Muscle of back (tissue), 11 donors: Measurements from ENCODE around the gene LRP1B. TPM values are rescaled to one million over a fixed set of nuclear protein-coding genes. Genes with fewer than 3 reads are reported as not detected.

Source experiments
- DNase-seq, 3 donors: peaks; one replicate each; pipeline versions ENCODE4 v3.0.0 to v3.0.0-alpha.2; 2013
- polyA plus RNA-seq, 10 donors: library from polyadenylated mRNA; unstranded; fragments of 120-200 nt; gene quantifications; one replicate each; pipeline ENCODE4 v1.2.1, GENCODE V29; 2013; ENCODE audit not compliant: insufficient read length in 10 of 10

The LRP1B gene
- polyA plus RNA-seq, 10 donors: 0.94 to 2.8 (median 1.9) TPM

DNA sequence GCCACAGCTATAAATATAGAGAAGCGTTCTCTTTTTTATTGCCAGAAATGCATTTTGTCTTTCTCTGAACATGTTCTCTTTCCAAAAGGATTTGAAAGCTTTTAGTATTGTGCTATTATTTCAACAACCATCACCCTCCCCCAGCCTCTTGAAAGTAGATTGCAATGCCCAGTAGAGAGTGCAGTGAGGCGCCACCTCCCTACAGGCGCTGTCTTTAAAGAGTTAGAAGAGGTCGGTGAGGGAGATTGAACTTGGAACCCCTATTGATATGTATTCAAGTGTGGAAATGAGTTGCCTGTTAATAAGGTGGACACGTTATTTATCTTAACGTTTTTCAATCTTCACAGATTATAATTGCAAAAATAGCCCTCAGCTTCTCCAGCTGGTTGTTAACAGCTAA, 360.3 kb downstream of the LRP1B start:
- DNase-seq: no peak

DNA sequence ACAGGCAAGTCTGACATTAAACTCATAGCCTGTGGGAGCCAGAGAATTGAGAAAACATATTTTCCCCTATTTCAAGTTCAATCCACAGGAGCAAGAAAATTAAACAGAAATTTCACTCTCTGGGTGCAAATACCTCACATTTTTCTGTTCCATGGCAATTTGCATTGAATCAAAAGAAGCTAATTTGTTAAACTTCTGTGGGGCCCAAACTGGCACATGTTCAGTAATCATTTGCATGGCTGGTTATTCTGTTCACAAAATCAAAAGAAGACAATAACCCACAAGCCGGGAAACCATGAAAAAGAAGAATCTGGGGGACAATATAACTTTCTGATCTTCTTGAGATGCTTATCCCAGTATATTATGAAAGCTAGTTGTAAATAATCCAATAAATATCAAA, 363.1 kb downstream of the LRP1B start:
- no peak for DNase-seq

DNA sequence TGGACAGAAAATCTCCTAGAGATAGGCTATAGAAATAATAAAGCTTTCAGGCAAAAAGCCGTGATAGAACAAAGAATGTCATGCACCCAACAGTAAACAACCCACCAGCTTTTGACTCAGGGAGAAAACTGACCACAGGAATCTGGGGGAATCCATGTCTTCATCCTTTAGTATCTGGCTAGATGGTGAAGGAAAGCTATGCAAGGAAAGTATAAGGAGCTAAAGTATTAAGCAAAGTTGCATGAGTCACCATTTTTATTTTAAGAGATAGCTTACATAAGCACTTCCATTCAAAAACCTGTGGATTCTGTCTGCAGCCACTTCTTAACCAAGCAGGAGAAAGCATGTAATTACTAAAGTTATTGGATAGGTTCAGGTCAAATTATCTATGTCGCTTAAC, 363.8 kb downstream of the LRP1B start:
- DNase-seq: peak in 1 of 3 donors; percentile 18

DNA sequence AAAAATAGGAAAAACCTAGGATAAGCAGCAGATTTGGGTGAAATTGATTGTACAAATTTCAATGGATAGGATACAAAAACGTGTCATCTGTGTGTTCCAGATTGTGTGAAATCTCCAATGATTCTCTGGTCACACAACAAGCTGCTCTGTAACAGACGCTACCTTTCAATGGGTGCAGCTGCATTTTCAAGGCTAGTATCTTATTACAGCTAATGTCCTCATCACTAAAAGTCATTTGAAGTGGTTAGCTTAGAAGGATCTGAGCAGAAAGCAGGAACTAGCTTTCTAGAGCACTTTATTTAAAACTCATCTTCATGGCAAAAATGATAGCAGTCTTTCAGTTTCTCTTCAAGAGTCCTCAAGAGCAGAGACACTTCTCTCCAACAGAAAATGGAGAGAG, 364.6 kb downstream of the LRP1B start:
- no peak for DNase-seq

DNA sequence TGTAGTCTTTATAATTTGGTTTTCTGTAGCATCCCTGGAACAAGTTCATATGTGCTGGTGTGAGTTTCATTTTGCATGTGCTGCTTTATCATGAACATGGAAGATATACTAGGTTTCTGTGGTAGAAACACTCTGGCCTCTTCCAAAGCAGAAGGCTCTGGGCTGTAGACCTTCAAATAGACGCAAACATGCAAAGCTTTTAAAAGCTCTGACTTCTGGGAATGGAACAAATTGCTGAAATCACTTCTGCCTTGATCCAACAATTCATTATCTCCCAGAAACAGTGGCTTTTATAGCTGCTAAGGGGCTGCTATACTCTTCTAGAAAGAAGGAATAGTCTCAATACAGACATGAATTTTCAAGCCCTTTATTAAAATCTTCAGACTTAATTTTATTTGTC, 382.2 kb downstream of the LRP1B start:
- DNase-seq: no peak

DNA sequence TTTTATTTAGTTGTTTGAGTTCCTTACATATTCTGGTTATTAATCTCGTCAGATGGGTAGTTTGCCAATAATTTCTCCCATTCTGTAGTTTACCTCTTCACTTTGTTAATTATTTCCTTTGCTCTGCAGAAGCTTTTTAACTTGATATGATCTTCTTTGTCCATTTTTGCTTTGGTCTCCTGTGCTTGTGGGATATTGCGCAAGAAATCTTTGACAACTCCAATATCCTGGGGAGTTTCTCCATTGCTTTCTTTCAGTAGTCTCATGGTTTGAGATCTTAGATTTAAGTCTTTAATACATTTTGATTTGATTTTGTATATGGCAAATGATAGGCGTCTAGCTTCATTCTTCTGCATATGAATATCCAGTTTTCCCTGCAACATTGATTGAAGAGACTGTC, 389.2 kb downstream of the LRP1B start:
- DNase-seq: no peak

DNA sequence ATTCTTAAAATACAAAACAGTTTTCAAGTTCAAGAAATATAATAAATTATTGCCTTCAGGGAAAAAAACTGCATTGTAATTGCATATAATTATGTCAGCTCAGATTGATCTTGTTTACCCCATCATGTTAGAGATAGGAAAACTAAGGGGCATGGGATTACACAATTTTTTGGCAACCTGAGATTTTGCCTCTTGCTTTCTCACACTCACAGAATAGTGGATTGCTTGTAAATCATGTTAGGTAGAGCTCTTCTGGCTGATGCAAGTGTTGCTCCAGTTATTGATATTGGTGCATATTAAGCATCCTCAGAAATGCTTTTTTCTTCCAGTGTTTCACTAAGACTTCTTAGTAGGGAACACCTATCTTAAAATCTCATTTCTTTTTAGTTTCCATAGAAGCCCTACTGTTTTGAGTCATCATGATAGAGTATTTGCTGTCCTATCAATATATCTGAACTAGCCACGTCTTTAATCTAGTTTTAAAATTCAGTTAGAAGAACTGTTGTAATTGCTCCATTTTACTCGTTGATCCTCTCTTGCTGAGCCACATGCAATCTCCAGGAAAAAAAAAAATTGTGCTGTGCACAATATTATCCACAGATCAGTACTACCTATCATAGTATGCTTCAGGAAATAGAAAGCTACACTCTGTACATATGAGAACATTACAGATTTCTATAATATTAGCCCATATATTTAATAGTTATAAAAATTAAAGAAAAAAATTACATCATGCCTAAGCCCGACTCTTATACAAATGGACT, 393.1 kb downstream of the LRP1B start:
- DNase-seq: no peak

DNA sequence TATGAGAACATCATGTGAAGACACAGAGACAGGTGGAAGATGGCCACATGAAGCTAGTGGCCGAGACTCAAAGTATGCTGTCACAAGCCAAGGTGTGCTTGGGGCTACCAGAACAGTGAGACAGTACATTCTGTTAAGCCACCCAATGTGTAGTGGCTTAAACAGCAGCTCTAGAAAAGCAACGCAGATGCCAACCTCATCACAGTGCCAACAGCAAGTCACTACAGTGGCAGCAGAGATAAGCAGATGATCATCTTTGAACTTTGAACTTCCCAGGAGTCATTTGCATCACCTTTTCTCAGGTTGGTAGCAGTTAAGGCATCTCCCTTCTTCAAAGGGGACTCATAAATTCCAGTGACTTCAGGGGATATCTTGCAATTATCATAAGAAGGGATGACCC, 394.4 kb downstream of the LRP1B start:
- DNase-seq: no peak

DNA sequence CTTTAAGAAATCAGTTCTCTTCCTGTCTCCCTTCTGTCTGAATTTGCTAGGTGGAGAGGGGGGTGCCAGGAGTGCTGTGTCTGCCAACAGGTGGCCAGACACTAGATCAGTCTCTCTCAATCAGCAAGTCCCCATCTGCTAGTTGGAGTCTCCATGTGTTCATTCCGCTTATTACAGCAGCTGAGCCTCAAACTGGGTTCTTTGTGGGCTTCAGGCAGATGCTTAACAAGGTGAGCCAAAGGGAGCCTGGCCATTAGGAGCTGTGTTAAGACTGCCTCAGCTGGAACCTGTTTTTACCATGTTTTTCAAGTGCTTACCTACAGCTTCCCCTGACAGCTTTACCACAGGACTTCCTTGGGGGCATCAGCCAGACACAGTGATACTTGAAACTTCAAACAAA, 401.9 kb downstream of the LRP1B start:
- peak in 1 of 3 donors; percentile 3 for DNase-seq

DNA sequence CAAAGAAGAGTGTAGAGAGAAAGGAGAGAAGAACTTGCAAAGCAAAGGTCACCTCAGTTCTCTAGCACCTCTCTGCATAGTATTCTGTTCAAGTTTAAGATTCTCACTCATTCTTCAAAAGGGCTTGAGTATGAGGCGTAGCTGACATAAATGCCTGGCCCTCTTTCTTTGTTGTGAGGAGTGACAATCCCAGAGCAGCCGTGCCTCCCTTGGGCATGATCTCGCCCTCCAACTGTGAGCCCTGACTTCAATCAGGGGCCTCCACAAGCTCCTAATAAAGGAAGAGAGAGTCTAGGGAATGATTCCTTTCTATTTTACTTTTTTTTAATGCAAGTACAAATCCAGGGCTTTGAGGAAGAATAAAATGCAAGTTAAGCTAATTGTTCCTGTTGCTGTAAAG, 402.7 kb downstream of the LRP1B start:
- no peak for DNase-seq

DNA sequence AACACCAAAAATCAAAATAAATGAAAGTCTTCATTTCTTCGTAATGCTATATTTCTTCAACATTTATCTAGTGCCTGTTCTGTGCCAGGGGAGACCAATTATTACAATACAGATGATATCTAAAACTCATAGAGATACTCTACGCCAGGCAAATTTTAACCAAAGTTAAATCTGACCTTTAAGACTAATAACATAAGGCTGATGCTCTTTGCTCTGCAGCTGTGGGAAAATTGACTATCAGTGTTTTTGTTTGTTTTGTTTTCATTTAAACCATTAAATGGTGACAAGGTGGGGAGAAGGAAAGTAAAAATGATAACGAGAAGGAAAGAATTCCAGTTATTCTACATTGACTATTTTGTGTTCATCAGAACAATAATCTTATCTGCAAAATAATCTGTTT, 406.4 kb downstream of the LRP1B start:
- no peak for DNase-seq

DNA sequence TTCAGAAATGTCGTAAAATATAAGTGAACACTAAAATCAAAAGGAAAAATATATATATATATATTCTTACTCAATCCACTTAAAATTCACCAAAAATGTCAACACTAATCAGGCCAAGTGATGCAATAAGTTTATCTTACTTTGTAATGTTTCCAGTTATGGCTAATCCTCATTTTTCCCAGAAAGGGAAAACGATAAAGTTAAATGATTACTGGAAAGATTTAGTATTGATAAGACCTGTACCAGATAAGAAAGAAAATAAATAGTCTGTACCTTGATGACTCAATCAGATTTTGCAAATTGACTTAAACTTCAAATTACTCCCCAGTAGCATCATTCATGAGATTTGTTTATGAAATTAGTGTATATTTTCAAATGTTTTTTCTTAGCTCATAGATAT, 407.0 kb downstream of the LRP1B start:
- DNase-seq: no peak

DNA sequence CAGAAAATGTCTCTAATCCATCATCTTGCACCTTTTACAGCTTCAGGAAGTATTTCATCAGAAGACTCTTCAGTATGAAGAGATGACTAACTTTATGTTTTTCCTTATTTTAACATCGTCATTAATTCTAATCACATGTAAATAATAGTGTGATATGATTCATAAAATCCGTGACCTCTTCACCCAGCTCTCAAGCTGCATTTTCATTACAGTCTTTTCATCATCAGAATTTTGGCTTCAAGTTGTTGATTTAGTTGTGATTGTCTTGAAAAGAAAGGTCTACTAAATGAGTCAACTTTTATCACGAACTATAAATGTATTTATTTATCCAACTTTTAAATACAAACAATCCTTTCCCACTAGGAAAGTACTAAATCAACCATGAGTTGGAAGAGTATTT, 410.3 kb downstream of the LRP1B start:
- no peak for DNase-seq

DNA sequence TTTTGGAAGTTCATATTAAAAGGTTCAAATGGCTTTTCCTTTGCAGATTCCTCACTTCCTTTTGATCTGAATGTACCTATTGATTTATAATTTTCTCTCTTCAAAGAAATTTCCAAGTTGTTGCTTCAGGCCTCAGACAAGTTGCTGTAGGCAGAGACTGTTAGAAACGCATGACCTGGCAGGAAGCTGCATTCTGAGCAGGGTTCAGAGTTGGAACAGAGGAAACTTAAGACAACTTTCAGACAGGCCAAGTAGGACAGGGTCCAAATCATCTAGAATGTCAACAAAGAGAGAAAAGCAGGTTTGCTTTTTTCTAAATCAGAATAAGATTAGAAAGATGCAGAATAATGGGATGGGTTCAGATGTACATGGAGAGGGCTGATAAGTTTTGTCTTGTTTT, 416.3 kb downstream of the LRP1B start:
- DNase-seq: peak in 1 of 3 donors; percentile 17

DNA sequence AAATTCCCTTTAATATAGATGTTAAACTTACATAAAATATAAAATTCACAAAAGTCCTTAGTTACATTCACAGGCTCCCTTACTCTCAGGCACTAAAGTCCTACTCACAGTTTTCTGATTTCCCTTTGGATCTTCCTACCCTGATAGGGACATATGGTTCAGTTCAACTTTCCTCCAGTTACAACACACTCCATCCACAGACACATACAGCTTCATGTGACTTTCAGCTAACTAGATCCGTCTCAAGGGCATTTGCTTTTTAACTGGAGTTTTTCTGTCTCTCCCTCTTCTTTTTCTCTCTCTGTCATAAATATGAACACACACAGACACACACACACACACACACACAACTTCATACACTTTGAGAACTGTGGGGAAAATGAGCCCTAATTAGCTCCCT, 419.2 kb downstream of the LRP1B start:
- peak in 1 of 3 donors; percentile 8 for DNase-seq

DNA sequence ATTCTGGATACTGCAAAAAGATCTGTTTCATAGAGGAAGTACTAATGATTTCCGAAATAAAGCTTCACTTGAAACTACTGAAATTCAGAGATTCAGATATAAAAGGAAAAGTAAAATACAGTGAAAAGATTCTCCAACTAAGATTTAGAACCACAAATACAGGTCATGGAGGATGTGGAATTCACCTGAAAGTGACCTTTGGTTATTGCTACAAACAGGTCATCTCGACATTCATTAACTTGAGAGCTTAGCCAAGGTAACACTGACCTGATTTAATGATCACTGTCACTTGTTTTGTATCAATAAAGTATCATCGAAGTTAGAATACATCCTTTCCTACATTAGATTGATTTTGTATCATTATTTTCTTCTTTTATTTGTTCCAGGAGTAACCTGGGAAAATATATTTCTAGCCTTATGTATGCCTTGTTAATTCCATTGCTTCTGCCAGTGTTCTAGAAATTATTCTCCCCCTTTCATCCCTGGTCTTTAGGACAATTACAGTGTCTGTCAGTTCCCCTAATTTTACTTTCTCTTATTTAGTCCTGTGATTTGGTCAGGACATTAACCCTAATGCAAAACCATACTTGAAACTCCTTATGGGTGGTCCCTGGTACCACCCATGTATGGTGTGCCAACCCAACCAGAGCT, 420.1 kb downstream of the LRP1B start:
- no peak for DNase-seq

DNA sequence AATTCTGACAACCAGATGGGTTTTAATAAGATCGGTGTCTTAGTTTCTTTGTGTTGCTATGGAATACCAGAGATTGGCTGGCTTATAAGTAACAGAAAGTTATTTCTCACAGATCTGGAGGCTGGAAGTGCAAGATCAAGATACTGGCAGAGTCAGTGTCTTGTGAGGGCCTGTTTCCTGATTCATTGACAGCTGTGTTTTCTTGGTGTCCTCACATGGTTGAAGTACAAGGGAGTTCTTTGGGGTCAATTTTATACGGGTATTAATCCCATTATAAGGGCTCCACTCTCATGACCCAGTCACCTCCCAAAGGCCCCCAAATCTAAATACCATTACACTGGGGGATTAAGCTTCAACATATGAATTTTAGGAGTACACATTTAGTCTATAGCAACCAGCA, 421.1 kb downstream of the LRP1B start:
- no peak for DNase-seq

DNA sequence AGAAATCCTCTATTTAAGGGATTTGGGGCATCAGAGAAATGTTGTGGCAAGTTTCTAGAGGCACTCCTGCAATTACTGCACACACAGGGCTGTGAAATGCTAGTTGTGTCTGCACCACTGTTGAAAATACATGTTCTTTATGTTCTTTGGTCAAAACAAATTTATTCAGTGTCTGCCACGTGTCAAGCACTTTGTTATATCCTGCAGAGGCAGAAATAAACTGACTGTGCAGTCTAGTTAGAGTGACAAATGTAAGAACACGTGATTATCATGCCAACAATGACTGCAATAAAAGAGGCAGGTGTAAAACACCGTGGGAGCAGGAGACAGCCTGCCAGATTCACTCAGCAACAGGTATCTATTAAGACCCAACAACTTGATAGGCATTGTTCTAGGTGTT, 423.3 kb downstream of the LRP1B start:
- no peak for DNase-seq

DNA sequence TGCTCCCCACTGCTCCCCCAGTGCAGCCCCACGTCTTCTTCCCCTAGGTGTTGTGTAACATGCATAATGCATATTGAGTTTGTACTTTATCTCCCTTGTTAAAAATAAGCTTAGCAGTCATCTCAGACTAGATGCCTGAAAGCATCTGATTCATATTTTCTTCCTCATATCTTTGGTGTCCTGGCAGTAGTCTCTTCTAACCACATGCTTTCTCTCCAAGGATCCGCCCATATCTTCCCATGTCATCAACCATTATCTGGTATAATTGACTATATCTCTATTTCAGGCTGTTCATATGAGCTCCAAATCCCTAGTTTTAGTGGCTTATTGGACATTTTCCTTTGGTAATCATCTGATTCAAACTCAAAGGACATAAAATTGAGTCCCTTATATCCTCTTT, 426.3 kb downstream of the LRP1B start:
- no peak for DNase-seq

DNA sequence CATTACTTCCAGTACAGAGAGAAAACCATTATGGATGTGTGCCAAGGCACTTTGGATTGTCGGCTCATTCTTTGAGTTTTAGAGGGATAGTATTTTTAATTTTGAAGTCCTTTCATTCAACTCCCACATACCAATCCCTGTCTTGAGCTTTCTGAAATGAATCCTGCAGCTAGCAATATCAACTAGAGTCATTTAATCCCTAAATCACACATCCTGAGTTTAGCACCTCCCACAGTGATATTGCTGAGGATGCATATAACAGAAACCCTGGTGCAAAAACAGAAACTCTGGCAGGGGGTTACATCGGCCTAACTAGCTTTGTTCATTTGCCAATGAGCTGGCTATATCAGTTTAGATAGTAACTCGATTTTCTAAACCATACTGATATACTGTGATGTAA, 427.3 kb downstream of the LRP1B start:
- no peak for DNase-seq

DNA sequence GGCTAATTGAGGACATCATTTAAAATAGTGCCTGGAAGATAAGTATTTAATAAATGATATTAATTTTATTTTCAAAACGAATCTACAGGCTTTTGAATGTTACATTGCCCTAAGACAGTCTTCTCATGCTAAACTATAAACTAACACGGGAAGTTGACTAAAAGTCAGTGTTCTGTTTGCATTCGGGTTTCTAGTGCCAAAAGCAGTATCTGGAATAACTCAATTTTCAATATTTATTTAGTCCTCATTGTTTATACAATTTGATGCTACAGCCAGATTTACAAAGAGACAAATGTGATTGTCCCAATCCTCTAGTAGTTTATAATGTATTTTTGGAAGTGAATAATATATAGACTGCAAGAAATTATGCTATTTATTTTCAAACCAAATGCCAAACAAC, 429.2 kb downstream of the LRP1B start:
- no peak for DNase-seq

DNA sequence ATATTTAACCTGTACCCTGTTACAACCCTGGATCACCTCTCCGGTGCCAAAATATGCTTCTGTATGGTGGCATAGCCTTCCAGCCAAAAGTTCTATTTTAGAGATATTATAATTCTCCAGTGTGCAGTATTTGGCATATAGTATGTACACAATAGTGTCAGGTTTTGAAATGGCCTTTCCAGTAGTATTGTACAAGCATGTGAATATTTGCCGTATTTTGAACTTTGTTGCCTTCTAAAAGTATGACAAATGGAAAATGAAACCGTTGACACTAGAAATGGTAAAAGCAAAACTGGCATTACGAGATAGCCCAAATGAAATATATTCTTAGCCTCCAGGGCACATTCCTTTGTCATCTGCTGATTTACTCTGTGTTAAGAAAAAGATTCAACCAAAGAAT, 431.2 kb downstream of the LRP1B start:
- DNase-seq: no peak

DNA sequence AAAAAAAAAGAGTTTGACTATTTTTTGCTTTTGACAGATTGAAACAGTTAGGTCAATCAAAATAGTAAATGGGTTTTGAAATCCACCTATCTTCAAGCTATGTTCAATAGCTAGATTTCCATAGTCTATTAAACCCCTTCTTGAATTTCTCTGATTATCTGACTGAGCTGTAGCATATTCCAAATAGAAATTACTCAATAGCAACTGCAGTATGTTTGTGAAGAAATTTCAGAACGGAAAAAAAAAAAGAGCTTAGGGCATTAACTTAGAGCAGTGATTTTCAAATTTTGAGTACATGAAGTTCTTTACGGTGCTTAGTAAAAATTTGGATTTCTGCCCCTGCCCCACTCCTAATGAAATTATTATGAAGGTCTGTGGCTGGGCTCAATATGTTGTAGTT, 432.3 kb downstream of the LRP1B start:
- no peak for DNase-seq

DNA sequence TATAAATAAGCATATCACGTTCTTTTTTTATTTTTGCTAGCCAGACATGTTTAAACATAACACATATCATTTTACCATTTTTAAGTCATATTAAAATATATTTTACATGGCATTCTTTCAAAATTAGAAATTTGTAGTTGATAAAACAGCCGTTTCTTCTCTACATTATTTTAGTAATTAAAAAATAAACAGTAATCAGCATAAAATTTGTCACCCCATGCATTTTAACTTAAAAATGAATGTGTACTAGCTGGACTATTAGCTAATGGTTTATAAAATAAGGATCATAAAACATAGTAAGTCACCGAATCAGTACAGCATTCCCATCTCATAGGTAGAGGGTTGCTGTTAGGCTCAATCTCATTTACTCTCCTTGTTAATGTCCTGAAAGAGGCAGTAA, 433.8 kb downstream of the LRP1B start:
- DNase-seq: no peak
